Mesenchymal stem cell (in vitro differentiated cells and primary cell): ENCODE measurements around the gene MMP27.

Experiments used
- DNase-seq: peaks from one replicate; pipeline ENCODE4 v3.0.0-alpha.2; 2013
- H2AFZ ChIP-seq: one replicate; pipeline ENCODE4 v1.6.1; 2013; ENCODE audit warnings: low read depth, mild to moderate bottlenecking, control low read depth, inconsistent platforms, low read length, moderate library complexity
- H2AK5ac ChIP-seq: 2 replicates; pipeline ENCODE4 v1.6.1; 2013; ENCODE audit warnings: low read length, moderate library complexity, mild to moderate bottlenecking, inconsistent platforms; ENCODE audit not compliant: severe bottlenecking
- H2BK120ac ChIP-seq: one replicate; pipeline ENCODE4 v1.6.1; 2013; ENCODE audit warnings: low read depth, mild to moderate bottlenecking, inconsistent platforms, low read length, moderate library complexity
- H2BK12ac ChIP-seq, 2 experiments: one replicate each; pipeline ENCODE4 v1.6.1; 2013; ENCODE audit warnings: inconsistent platforms in 2 of 2, low read length in 2 of 2, mild to moderate bottlenecking in 2 of 2, moderate library complexity in 2 of 2, control low read depth in 1 of 2
- H2BK15ac ChIP-seq: one replicate; pipeline ENCODE4 v1.6.1; 2013; ENCODE audit warnings: mild to moderate bottlenecking, low read depth, inconsistent platforms; ENCODE audit not compliant: poor library complexity, severe bottlenecking
- H2BK5ac ChIP-seq: 2 replicates; pipeline ENCODE4 v1.6.1; 2013; ENCODE audit warnings: low read depth, mild to moderate bottlenecking, low read length, control low read depth, inconsistent platforms; ENCODE audit not compliant: poor library complexity, severe bottlenecking
- H3K14ac ChIP-seq, 2 experiments: one replicate each; pipeline ENCODE4 v1.6.1; 2013; ENCODE audit warnings: inconsistent platforms in 2 of 2, low read length in 2 of 2, control low read depth in 1 of 2, mild to moderate bottlenecking in 1 of 2, moderate library complexity in 1 of 2
- H3K18ac ChIP-seq, 2 experiments: one replicate each; pipeline ENCODE4 v1.6.1; 2013; ENCODE audit warnings: inconsistent platforms in 2 of 2, low read length in 2 of 2, control low read depth in 1 of 2, low read depth in 1 of 2, mild to moderate bottlenecking in 1 of 2
- H3K23ac ChIP-seq, 2 experiments: one replicate each; pipeline ENCODE4 v1.6.1; 2013; ENCODE audit warnings: inconsistent platforms in 2 of 2, low read length in 2 of 2, mild to moderate bottlenecking in 2 of 2, moderate library complexity in 2 of 2, control low read depth in 1 of 2
- H3K27ac ChIP-seq: 2 replicates; pipeline ENCODE4 v1.5.1; 2013; ENCODE audit warnings: mild to moderate bottlenecking, moderate library complexity, low read length, control low read depth, inconsistent platforms; ENCODE audit not compliant: poor library complexity, severe bottlenecking
- H3K27me3 ChIP-seq, 2 experiments: 2 replicates each; pipeline versions ENCODE4 v1.6.1 to v1.7.0; 2013; ENCODE audit warnings: low read length in 2 of 2, mild to moderate bottlenecking in 2 of 2, moderate library complexity in 2 of 2, control low read depth in 1 of 2, inconsistent platforms in 1 of 2; ENCODE audit not compliant: control insufficient read depth in 1 of 2, insufficient read depth in 1 of 2
- H3K36me3 ChIP-seq, 2 experiments: 2 replicates each; pipeline versions ENCODE4 v1.6.1 to v1.7.0; 2013; ENCODE audit warnings: low read length in 2 of 2, control low read depth in 1 of 2, inconsistent platforms in 1 of 2, low read depth in 1 of 2, mild to moderate bottlenecking in 1 of 2; ENCODE audit not compliant: insufficient read depth in 2 of 2, control insufficient read depth in 1 of 2
- H3K4ac ChIP-seq, 2 experiments: one replicate each; pipeline ENCODE4 v1.6.1; 2013; ENCODE audit warnings: inconsistent platforms in 2 of 2, low read length in 2 of 2, mild to moderate bottlenecking in 2 of 2, moderate library complexity in 2 of 2, control low read depth in 1 of 2, low read depth in 1 of 2
- H3K4me1 ChIP-seq: 2 replicates; pipeline ENCODE4 v1.6.1; 2013; ENCODE audit warnings: low read depth, low read length, control low read depth; ENCODE audit not compliant: control insufficient read depth, insufficient read depth
- H3K4me2 ChIP-seq: 2 replicates; pipeline ENCODE4 v1.6.1; 2013; ENCODE audit warnings: low read length, mild to moderate bottlenecking, inconsistent platforms; ENCODE audit not compliant: poor library complexity, severe bottlenecking
- H3K4me3 ChIP-seq, 2 experiments: 2 replicates each; pipeline versions ENCODE4 v1.5.1 to v1.7.0; 2013; ENCODE audit warnings: low read length in 2 of 2, mild to moderate bottlenecking in 2 of 2, control low read depth in 1 of 2, low read depth in 1 of 2; ENCODE audit not compliant: insufficient read depth in 1 of 2
- H3K79me1 ChIP-seq: replicated peaks from 2 replicates; pipeline ENCODE4 v1.6.1; 2013; ENCODE audit warnings: mild to moderate bottlenecking, control low read depth, low read length, inconsistent platforms; ENCODE audit not compliant: poor library complexity, severe bottlenecking
- H3K9ac ChIP-seq: 2 replicates; pipeline ENCODE4 v1.7.0; 2013; ENCODE audit warnings: mild to moderate bottlenecking, low read length, moderate library complexity
- H3K9me3 ChIP-seq: 2 replicates; pipeline ENCODE4 v1.7.0; 2013; ENCODE audit warnings: mild to moderate bottlenecking, low read length; ENCODE audit not compliant: control insufficient read depth
- H4K8ac ChIP-seq: one replicate; pipeline ENCODE4 v1.6.1; 2013; ENCODE audit warnings: inconsistent platforms, mild to moderate bottlenecking, low read length, moderate library complexity
- H4K91ac ChIP-seq: one replicate; pipeline ENCODE4 v1.6.1; 2013; ENCODE audit warnings: mild to moderate bottlenecking, low read length, inconsistent platforms
- WGBS: methylation state at CpG from one replicate; pipeline ENCODE4 v1.1.7; 2013; ENCODE audit warnings: mixed read lengths; 5-methylcytosine and 5-hydroxymethylcytosine counted together

The MMP27 gene

GRCh38 chr11:102647430-102647829 lies 58.1 kb downstream of the MMP27 start:
- no peak overlapping the region for H3K9ac ChIP-seq
- no peak overlapping the region for H4K8ac ChIP-seq
- no peaks in the 10 kb centered on the region for H3K27me3 ChIP-seq
- no peak overlapping the region for H4K91ac ChIP-seq
- H3K23ac ChIP-seq = no peak overlapping the region
- no peak overlapping the region for H3K4me2 ChIP-seq
- no peak for DNase-seq
- H3K27ac ChIP-seq = no peak overlapping the region
- no peaks in the 10 kb centered on the region for H3K79me1 ChIP-seq
- H3K4me3 ChIP-seq = no peak overlapping the region
- H3K9me3 ChIP-seq = no peaks in the 10 kb centered on the region
- no peaks in the 10 kb centered on the region for H3K36me3 ChIP-seq
- H3K4me1 ChIP-seq = no peaks in the 10 kb centered on the region
- H3K18ac ChIP-seq = peak overlapping the region in 1 of 2 experiments; percentile 21
- H3K14ac ChIP-seq = no peak overlapping the region
- H2AK5ac ChIP-seq = no peak overlapping the region
- no peak overlapping the region for H3K4ac ChIP-seq
- no peak overlapping the region for H2BK5ac ChIP-seq
- no peak overlapping the region for H2AFZ ChIP-seq
- no peak overlapping the region for H2BK12ac ChIP-seq
- no peak overlapping the region for H2BK120ac ChIP-seq
- no peak overlapping the region for H2BK15ac ChIP-seq

GRCh38 chr11:102643941-102644340 lies 61.6 kb downstream of the MMP27 start:
- H3K79me1 ChIP-seq = no peaks in the 10 kb centered on the region
- H3K23ac ChIP-seq = no peak overlapping the region
- no peak overlapping the region for H2AK5ac ChIP-seq
- H3K27me3 ChIP-seq = no peaks in the 10 kb centered on the region
- H3K4me2 ChIP-seq = no peak overlapping the region
- H3K4me1 ChIP-seq = peaks cover 2% of the 10 kb centered on the region
- H3K9ac ChIP-seq = no peak overlapping the region
- H3K9me3 ChIP-seq = no peaks in the 10 kb centered on the region
- no peak for DNase-seq
- H2BK12ac ChIP-seq = no peak overlapping the region
- H3K18ac ChIP-seq = no peak overlapping the region
- H3K4me3 ChIP-seq = no peak overlapping the region
- no peak overlapping the region for H3K27ac ChIP-seq
- H2BK5ac ChIP-seq = no peak overlapping the region
- no peak overlapping the region for H4K91ac ChIP-seq
- H2BK15ac ChIP-seq = no peak overlapping the region
- 97% methylated on average over 3 of the region's 4 CpGs for WGBS
- no peak overlapping the region for H2AFZ ChIP-seq
- no peak overlapping the region for H3K14ac ChIP-seq
- no peak overlapping the region for H4K8ac ChIP-seq
- no peak overlapping the region for H3K4ac ChIP-seq
- no peaks in the 10 kb centered on the region for H3K36me3 ChIP-seq
- no peak overlapping the region for H2BK120ac ChIP-seq
